Skeletal muscle cell (primary cell): ENCODE data around the gene NSG1.
"Not testable (repeated sequence)": the region's sequence is repeated elsewhere in the genome, so short reads cannot be mapped to it uniquely, and the experiment has no call there.

Source experiments
- DNase-seq: peaks from one replicate; pipeline ENCODE4 v3.0.0-alpha.2; 2010; ENCODE audit warnings: low read depth
- H3K4me3 ChIP-seq: 2 replicates; pipeline ENCODE4 v1.5.1; 2011; ENCODE audit warnings: low read depth, mild to moderate bottlenecking, control low read depth, low read length, moderate library complexity

Gene NSG1

DNA sequence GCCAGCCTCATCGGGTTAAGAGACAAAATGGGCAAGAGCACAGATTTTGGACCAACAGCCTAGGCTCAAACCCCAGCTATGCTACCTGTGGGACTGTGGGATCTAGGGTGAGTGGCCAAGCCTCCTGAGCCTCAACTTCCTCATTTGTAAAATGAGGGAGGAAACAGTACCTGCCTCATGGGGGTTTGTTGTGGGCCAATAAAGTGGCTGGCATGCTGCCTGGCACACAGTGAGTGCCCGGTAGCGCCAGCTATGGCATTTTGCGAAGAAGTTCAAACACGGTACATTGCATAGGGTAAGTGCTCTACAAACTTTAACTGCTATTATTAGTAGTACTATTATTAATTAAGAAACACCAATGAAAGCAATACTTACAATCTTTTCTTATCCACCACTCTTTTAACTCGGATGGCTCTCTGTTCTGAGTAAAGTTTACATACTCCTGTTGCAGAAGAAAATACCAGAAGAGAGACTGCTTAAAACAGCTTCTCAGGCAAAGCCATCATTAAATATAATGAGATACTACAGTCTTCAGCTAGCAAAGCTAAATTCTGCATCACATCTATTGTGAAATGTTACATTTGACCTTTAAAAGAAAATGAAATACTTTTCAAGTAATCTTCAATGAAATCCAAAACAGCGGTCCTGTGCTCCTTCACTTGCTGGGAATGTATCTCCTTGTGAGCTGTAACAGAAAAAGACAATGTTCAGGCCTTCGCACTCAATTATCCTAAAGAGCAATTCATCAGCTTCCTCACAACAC is 70.1 kb downstream of the NSG1 start:
- H3K4me3 ChIP-seq, result no peak overlapping the region
- no peak for DNase-seq

GRCh38 chr4:4457803-4458553 is 71.1 kb downstream of the NSG1 start:
- DNase-seq, result no peak
- H3K4me3 ChIP-seq, result no peak overlapping the region

DNA sequence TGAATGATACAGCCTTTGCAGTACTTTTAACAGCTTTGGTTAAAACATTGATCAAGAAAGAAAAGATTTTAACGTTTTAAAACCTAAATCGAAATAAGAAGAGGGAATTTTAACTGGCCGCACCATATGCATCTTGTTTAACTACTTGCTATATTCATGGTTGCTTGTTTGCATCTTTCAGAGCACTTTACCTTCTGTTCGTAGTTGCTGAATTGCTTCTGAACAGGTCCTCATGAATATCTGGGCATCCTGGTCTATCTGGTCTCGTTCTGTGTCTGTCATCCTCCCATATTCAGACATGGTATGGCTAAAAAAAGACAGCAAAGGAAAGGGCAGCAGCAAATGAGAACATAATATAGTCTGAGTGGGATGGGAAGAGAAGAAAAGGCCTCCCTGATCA is 72.3 kb downstream of the NSG1 start:
- DNase-seq, result no peak
- no peak overlapping the region for H3K4me3 ChIP-seq

DNA sequence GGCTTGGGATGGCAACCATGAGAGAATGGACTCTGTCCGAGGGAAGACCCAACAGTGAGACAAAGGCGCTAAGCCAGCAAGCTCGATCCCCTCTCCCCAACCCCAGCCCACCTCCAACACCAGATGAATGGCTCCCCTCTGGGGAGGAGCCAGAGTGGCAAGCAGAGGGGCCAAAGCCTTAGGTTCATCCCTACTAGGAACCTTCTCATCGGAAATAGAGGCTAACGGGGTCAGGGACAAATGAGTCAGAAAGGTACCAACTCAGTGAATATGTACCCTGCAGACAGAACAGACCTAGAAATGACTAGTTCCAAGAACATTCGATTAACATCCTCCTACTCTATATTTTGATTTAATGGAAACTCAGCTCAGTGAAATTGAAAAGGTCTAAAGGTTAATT is 73.9 kb downstream of the NSG1 start:
- no peak overlapping the region for H3K4me3 ChIP-seq
- no peak for DNase-seq

DNA sequence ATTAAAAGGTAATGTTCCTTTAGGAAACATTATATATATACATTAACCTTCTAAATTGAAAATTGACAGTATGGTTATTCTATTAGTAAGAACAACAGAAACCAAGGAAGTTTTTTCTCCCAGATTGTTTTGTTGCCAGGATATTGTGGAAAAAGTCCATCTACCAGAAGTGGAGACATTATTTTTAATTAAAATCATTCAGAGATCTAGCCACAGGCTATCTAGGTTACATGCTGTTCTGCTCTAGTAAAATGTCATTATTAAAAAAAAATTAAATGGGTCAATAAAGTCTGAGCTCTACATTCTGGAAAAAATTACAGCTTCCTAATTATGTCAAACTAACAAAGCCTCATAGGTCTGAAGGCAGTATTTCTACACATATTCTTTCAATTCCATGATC is 74.3 kb downstream of the NSG1 start:
- no peak for DNase-seq
- no peak overlapping the region for H3K4me3 ChIP-seq

- H3K4me3 ChIP-seq, result no peak overlapping the region
- DNase-seq, result no peak
Observed at GRCh38 chr4:4461850-4462249, 74.9 kb downstream of the NSG1 start.

GRCh38 chr4:4462970-4463369 is 76.1 kb downstream of the NSG1 start:
- H3K4me3 ChIP-seq, result no peak overlapping the region
- DNase-seq, result no peak

DNA sequence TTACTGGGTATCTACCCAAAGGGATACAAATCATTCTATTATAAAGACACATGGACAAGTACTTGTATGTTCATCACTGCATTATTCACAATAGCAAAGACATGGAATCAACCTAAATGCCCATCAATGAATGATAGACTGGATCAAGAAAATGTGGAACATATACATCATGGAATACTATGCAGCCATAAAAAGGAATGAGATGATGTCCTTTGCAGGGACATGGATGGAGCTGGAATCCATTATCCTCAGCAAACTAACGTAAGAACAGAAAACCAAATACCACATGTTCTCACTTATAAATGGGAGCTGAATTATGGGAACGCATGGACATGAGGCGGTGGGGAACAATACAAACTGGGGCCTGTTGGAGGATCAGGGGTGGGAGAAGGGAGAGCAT is 78.3 kb downstream of the NSG1 start:
- not testable (repeated sequence) for DNase-seq, H3K4me3 ChIP-seq
